HL-60 (cell line): ENCODE measurements around the gene TRPC1.

Source experiments
- DNase-seq, 2 experiments: peaks; one replicate each; pipeline ENCODE4 v3.0.0-alpha.2; 2010 to 2020; ENCODE audit warnings: low read depth in 1 of 2, low spot score in 1 of 2
- H3K27ac ChIP-seq: fragments of 250-450 bp; sonication (Bioruptor Pico); replicated peaks from 2 replicates; pipeline ENCODE4 v1.5.1; 2020; ENCODE audit warnings: mild to moderate bottlenecking, moderate library complexity
- H3K27me3 ChIP-seq: fragments of 250-450 bp; sonication (Bioruptor Pico); 2 replicates; pipeline ENCODE4 v1.5.1; 2021; ENCODE audit warnings: mild to moderate bottlenecking, moderate library complexity; ENCODE audit not compliant: insufficient read depth, poor library complexity, severe bottlenecking
- H3K4me3 ChIP-seq: replicated peaks from 2 replicates; pipeline ENCODE4 v1.5.1; 2011; ENCODE audit warnings: mild to moderate bottlenecking, control low read depth, low read length; ENCODE audit not compliant: insufficient read depth
- GABPA ChIP-seq: IDR thresholded peaks from 2 replicates; pipeline ENCODE4 v1.6.1; 2012; ENCODE audit warnings: low read depth
- POLR2AphosphoS5 ChIP-seq: IDR thresholded peaks from 2 replicates; pipeline ENCODE4 v1.6.1; 2012; ENCODE audit warnings: low read depth
- SPI1 ChIP-seq: IDR thresholded peaks from 2 replicates; pipeline ENCODE4 v1.6.1; 2012; ENCODE audit warnings: low read depth, mild to moderate bottlenecking, borderline replicate concordance
- TF ChIP-seq, protein P1 (sequence below): IDR thresholded peaks from one replicate; pipeline ENCODE4 v1.5.1; 2011; ENCODE audit warnings: low read length, control low read depth, inconsistent platforms; ENCODE audit not compliant: insufficient read depth
- TF ChIP-seq, protein P2 (sequence below): IDR thresholded peaks from 2 replicates; pipeline ENCODE4 v1.6.1; 2012; ENCODE audit warnings: low read depth; ENCODE audit not compliant: insufficient replicate concordance

TRPC1 gene

DNA sequence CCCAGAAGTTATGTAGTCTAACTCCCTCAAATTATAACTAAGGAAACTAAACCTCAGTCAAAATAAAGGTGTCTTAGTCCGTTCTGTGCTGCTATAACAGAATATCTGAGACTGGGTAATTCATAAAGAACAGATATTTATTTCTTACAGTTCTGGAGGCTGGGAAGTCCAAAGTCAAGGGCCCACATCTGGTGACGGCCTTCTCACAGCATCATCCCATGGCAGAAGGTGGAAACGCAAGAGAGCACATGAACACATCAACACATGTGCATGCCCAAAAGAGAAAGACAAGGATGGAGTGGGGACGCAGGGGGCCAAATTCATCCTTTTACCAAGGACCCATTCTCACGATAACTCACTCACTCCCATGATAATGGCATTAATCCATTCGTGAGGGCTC, 92.0 kb downstream of the TRPC1 start:
- H3K27ac ChIP-seq: no peak overlapping the region
- TF ChIP-seq GABPA (no peak), POLR2AphosphoS5 (no peak), SPI1 (no peak)
- TF ChIP-seq, protein P1, sequence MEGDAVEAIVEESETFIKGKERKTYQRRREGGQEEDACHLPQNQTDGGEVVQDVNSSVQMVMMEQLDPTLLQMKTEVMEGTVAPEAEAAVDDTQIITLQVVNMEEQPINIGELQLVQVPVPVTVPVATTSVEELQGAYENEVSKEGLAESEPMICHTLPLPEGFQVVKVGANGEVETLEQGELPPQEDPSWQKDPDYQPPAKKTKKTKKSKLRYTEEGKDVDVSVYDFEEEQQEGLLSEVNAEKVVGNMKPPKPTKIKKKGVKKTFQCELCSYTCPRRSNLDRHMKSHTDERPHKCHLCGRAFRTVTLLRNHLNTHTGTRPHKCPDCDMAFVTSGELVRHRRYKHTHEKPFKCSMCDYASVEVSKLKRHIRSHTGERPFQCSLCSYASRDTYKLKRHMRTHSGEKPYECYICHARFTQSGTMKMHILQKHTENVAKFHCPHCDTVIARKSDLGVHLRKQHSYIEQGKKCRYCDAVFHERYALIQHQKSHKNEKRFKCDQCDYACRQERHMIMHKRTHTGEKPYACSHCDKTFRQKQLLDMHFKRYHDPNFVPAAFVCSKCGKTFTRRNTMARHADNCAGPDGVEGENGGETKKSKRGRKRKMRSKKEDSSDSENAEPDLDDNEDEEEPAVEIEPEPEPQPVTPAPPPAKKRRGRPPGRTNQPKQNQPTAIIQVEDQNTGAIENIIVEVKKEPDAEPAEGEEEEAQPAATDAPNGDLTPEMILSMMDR: no peak
- TF ChIP-seq, protein P2, sequence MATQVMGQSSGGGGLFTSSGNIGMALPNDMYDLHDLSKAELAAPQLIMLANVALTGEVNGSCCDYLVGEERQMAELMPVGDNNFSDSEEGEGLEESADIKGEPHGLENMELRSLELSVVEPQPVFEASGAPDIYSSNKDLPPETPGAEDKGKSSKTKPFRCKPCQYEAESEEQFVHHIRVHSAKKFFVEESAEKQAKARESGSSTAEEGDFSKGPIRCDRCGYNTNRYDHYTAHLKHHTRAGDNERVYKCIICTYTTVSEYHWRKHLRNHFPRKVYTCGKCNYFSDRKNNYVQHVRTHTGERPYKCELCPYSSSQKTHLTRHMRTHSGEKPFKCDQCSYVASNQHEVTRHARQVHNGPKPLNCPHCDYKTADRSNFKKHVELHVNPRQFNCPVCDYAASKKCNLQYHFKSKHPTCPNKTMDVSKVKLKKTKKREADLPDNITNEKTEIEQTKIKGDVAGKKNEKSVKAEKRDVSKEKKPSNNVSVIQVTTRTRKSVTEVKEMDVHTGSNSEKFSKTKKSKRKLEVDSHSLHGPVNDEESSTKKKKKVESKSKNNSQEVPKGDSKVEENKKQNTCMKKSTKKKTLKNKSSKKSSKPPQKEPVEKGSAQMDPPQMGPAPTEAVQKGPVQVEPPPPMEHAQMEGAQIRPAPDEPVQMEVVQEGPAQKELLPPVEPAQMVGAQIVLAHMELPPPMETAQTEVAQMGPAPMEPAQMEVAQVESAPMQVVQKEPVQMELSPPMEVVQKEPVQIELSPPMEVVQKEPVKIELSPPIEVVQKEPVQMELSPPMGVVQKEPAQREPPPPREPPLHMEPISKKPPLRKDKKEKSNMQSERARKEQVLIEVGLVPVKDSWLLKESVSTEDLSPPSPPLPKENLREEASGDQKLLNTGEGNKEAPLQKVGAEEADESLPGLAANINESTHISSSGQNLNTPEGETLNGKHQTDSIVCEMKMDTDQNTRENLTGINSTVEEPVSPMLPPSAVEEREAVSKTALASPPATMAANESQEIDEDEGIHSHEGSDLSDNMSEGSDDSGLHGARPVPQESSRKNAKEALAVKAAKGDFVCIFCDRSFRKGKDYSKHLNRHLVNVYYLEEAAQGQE: no peak
- peaks cover 6% of the 10 kb centered on the region for H3K27me3 ChIP-seq
- no peak overlapping the region for H3K4me3 ChIP-seq
- no peak for DNase-seq

DNA sequence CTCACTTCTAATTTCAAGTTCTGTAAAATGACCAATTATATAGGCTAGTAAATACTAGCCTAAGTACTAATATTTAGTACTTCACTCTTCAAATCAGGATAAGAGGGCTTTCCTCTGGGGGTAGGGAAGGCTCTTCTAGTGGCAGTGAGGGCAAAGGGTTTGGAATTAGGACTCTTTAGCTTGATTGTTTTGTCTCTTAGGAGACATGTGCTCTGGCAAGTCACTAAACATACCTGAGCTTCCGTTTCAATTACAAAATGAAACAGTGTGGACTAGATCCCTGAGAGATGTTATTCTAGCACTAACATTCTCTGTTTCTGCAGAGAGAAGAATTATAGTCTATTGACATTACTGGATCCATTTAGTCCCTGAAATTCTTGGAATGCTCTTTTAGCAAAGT, 93.5 kb downstream of the TRPC1 start:
- TF ChIP-seq SPI1: no peak
- no peak for TF ChIP-seq POLR2AphosphoS5
- TF ChIP-seq GABPA: no peak
- TF ChIP-seq, protein P2: no peak
- TF ChIP-seq, protein P1: no peak
- H3K27me3 ChIP-seq: peaks cover 6% of the 10 kb centered on the region
- H3K27ac ChIP-seq: no peak overlapping the region
- no peak for DNase-seq
- H3K4me3 ChIP-seq: no peak overlapping the region

DNA sequence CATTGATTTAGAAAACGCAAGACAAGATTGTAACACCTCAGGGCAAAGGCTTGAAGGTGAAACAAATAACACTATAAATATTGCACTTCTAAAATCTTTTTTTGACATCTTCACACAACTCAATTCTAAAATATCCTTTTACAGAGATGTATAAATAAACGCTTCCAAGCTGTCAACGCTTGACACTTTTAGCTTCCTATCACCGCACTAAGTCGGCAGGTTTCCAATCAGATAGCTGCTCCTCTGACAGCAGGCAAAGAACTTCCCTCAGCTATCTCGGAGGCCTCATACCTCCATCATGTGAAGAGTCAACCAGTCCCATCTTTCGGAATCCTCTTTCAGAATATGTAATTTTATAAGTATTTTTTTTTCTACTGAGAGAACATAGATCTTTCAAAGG, 94.1 kb downstream of the TRPC1 start:
- no peak for DNase-seq

More for the DNA sequence above, 94.1 kb downstream of the TRPC1 start:
- Histone ChIP-seq H3K27me3 (peaks cover 6% of the 10 kb centered on the region), H3K4me3 (no peak overlapping the region), H3K27ac (no peak overlapping the region)
- TF ChIP-seq GABPA: no peak
- no peak for TF ChIP-seq SPI1
- TF ChIP-seq, protein P1: no peak
- TF ChIP-seq POLR2AphosphoS5: no peak
- TF ChIP-seq, protein P2: no peak
